ENCODE measurements around the gene NOP14.

Gene NOP14

GRCh38 chr4:2977211-2978088 lies 14.2 kb upstream of the NOP14 start:
- ChIA-PET CTCF (interaction anchor here (0.6 to 1.5 kb wide), 12 partner anchors 9 to 213 kb away, joined by 3 to 10 read pairs (median 4); partner anchors contain the start of genes GRK4 and NOP14), POLR2A (interaction anchor here (1.2 to 1.9 kb wide), 2 partner anchors 14 to 15 kb away, joined by 3 to 8 read pairs; partner anchors contain the start of genes GRK4 and NOP14)
- no peak for TF ChIP-seq TARDBP (IDR thresholded peaks at IDR 0.05)
- no peak for TF ChIP-seq FOXM1 (IDR thresholded peaks at IDR 0.05; ENCODE audit: borderline replicate concordance)
- TF ChIP-seq SP1 (IDR thresholded peaks at IDR 0.05), result no peak
- DNase-seq (ENCODE audit: extremely low spot score), result no peak

- ChIA-PET POLR2A (no interaction called here), CTCF (no interaction called here)
- TF ChIP-seq TARDBP (IDR thresholded peaks at IDR 0.05), result no peak
- TF ChIP-seq L3MBTL2 (conservative IDR thresholded peaks at IDR 0.05), result no peak
- no peak for TF ChIP-seq NFRKB (IDR thresholded peaks at IDR 0.05)
- no peak for TF ChIP-seq LEF1 (IDR thresholded peaks at IDR 0.05; ENCODE audit: borderline replicate concordance)
- TF ChIP-seq ARNT (IDR thresholded peaks at IDR 0.05), result no peak
- TF ChIP-seq FOXK2 (IDR thresholded peaks at IDR 0.05), result no peak
- TF ChIP-seq ZNF384 (IDR thresholded peaks at IDR 0.05), result no peak
- no peak for TF ChIP-seq SP1 (IDR thresholded peaks at IDR 0.05)
- no peak for TF ChIP-seq FOXM1 (IDR thresholded peaks at IDR 0.05; ENCODE audit: borderline replicate concordance)
These were observed 8.1 kb upstream of the NOP14 start for GRCh38 chr4:2971275-2971674.

DNA sequence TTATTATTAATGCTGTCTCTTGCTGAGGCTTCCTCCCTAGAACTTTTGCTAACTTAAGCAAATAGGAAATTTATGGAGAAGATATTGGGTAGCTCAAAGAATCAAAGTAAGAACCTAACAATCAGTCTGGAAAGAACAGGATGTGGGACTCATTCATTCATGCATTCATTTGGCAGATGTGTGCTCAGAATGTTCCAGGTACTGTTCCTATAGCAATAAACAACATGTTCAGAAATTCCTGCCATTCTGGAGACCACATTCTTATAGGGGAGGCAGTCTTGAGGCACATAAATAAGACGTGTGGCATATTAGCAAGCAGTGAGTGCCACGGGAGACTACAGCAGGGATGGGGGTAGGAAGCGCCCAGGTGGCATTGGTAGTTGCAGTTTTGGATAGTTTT lies 5.2 kb upstream of the NOP14 start:
- TF ChIP-seq FOXM1 (IDR thresholded peaks at IDR 0.05; ENCODE audit: borderline replicate concordance), result no peak
- TF ChIP-seq ZNF384 (IDR thresholded peaks at IDR 0.05), result no peak
- TF ChIP-seq PKNOX1 (IDR thresholded peaks at IDR 0.05), result no peak
- no peak for TF ChIP-seq L3MBTL2 (conservative IDR thresholded peaks at IDR 0.05)
- no peak for TF ChIP-seq FOXA1 (IDR thresholded peaks at IDR 0.05)
- TF ChIP-seq NFRKB (IDR thresholded peaks at IDR 0.05), result no peak
- TF ChIP-seq SUZ12 (IDR thresholded peaks at IDR 0.05), result no peak
- no peak for TF ChIP-seq BHLHE40 (IDR thresholded peaks at IDR 0.05; ENCODE audit: borderline replicate concordance)
- TF ChIP-seq FOXK2 (IDR thresholded peaks at IDR 0.05), result no peak
- TF ChIP-seq LEF1 (IDR thresholded peaks at IDR 0.05; ENCODE audit: borderline replicate concordance), result no peak
- TF ChIP-seq HDGF (IDR thresholded peaks at IDR 0.05; ENCODE audit: borderline replicate concordance), result no peak
- DNase-seq (ENCODE audit: extremely low spot score), result no peak
- ChIA-PET POLR2A (no interaction called here), CTCF (interaction anchor here (1.0 kb wide), 1 partner anchor 10 kb away, joined by 5 read pairs; no protein-coding TSS in a partner anchor)

More at GRCh38 chr4:2971275-2971674, 8.1 kb upstream of the NOP14 start:
- no peak for DNase-seq (ENCODE audit: extremely low spot score)

GRCh38 chr4:2965262-2965661 lies 2.1 kb upstream of the NOP14 start:
- ChIA-PET POLR2A (interaction anchor here (4.5 kb wide), 1 partner anchor 29 kb away, joined by 34 read pairs; no protein-coding TSS in a partner anchor), CTCF (interaction anchor here (0.6 to 2.2 kb wide), 2 partner anchors 13 to 28 kb away, joined by 6 to 10 read pairs; no protein-coding TSS in a partner anchor)
- TF ChIP-seq SUZ12 (IDR thresholded peaks at IDR 0.05) (no peak), ELF4 (IDR thresholded peaks at IDR 0.05) (no peak), FOXM1 (IDR thresholded peaks at IDR 0.05; ENCODE audit: borderline replicate concordance) (no peak), FOXK2 (IDR thresholded peaks at IDR 0.05) (no peak), ARNT (IDR thresholded peaks at IDR 0.05) (no peak), PKNOX1 (IDR thresholded peaks at IDR 0.05) (no peak), FOXA1 (IDR thresholded peaks at IDR 0.05) (no peak), NFRKB (IDR thresholded peaks at IDR 0.05) (no peak), SP1 (IDR thresholded peaks at IDR 0.05) (no peak)
- DNase-seq (ENCODE audit: extremely low spot score), result no peak

DNA sequence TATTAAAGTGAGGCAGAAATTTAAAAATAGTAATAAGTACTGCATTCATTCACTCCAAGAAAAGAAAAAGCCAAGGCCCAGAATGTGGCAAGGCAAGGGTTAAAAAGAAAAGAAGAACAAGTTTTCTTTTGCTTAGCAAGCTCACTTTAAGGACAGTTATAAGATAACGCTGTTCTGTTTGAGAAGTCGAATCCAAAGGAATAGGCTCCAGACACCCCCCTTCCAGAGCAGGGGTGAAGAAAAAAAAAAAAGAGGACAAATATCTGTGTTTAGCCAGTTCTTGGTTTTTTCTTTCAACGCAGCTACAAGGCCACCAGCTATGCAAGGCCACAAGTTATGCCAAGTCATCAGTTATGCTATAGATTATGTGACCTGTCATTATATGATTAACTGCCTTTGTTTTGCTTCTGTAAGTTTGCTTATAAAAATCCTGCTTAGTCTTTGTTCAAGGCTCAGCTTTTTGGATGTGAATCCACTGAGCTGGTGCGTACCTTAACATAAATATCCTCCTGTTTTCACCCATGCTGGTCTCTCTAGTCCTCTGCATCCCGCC lies 1.6 kb upstream of the NOP14 start:
- DNase-seq (ENCODE audit: extremely low spot score), result no peak
- CTCF ChIA-PET, result interaction anchor here (0.6 to 2.2 kb wide), 2 partner anchors 14 to 28 kb away, joined by 6 to 10 read pairs; no protein-coding TSS in a partner anchor
- TF ChIP-seq ARNT (IDR thresholded peaks at IDR 0.05), result no peak
- peak; percentile 70 for TF ChIP-seq PKNOX1 (IDR thresholded peaks at IDR 0.05)
- no peak for TF ChIP-seq CTBP1 (IDR thresholded peaks at IDR 0.05; ENCODE audit: borderline replicate concordance)
- POLR2A ChIA-PET, result interaction anchor here (4.5 kb wide), 1 partner anchor 28 kb away, joined by 34 read pairs; no protein-coding TSS in a partner anchor

GRCh38 chr4:2963966-2964471 lies 813 bp upstream of the NOP14 start:
- no peak for DNase-seq (ENCODE audit: extremely low spot score)
- ChIA-PET POLR2A (interaction anchor here (0.6 to 4.5 kb wide), 18 partner anchors 10 to 722 kb away, joined by 3 to 34 read pairs (median 5); partner anchors contain the start of genes ADD1, HAUS3, POLN and RNF4), CTCF (interaction anchor here (0.9 to 2.2 kb wide), 3 partner anchors 11 to 15 kb away, joined by 3 to 10 read pairs (median 3); no protein-coding TSS in a partner anchor)
- TF ChIP-seq ARNT (IDR thresholded peaks at IDR 0.05), result no peak
- no peak for TF ChIP-seq HDGF (IDR thresholded peaks at IDR 0.05; ENCODE audit: borderline replicate concordance)
- TF ChIP-seq ELF4 (IDR thresholded peaks at IDR 0.05), result no peak
- TF ChIP-seq LEF1 (IDR thresholded peaks at IDR 0.05; ENCODE audit: borderline replicate concordance), result no peak
- TF ChIP-seq CTBP1 (IDR thresholded peaks at IDR 0.05; ENCODE audit: borderline replicate concordance), result no peak
- TF ChIP-seq FOXK2 (IDR thresholded peaks at IDR 0.05), result no peak
- TF ChIP-seq SUZ12 (IDR thresholded peaks at IDR 0.05), result no peak
- TF ChIP-seq BHLHE40 (IDR thresholded peaks at IDR 0.05; ENCODE audit: borderline replicate concordance), result no peak
- no peak for TF ChIP-seq NFRKB (IDR thresholded peaks at IDR 0.05)
